Nephron (organoid): ENCODE measurements around the gene ARL5C.

Source experiments
- H3K27ac Mint-ChIP-seq, 3 experiments: 2 replicates each; pipeline ENCODE4 v1.8.0; 2020; ENCODE audit warnings: mixed read lengths in 3 of 3, mild to moderate bottlenecking in 2 of 3, moderate library complexity in 1 of 3
- H3K27me3 Mint-ChIP-seq: 2 replicates; pipeline ENCODE4 v1.8.0; 2021; ENCODE audit warnings: low read depth, mild to moderate bottlenecking, moderate library complexity, mixed read lengths
- H3K36me3 Mint-ChIP-seq: 2 replicates; pipeline ENCODE4 v1.8.0; 2020; ENCODE audit warnings: low read depth, mixed read lengths
- H3K4me1 Mint-ChIP-seq: 2 replicates; pipeline ENCODE4 v1.8.0; 2020; ENCODE audit warnings: mixed read lengths
- H3K4me3 Mint-ChIP-seq, 3 experiments: 2 replicates each; pipeline ENCODE4 v1.8.0; 2020; ENCODE audit warnings: mild to moderate bottlenecking in 3 of 3, mixed read lengths in 3 of 3, moderate library complexity in 2 of 3
- H3K9me3 Mint-ChIP-seq: 2 replicates; pipeline ENCODE4 v1.8.0; 2020; ENCODE audit warnings: mixed read lengths
- TF ChIP-seq, protein P1 (sequence below), 3 experiments: fragments of 200-600 bp; sonication (generic); IDR thresholded peaks; one replicate each; pipeline ENCODE4 v1.5.0; 2021; ENCODE audit warnings: antibody characterized with exemption in 3 of 3; ENCODE audit not compliant: unreplicated experiment in 3 of 3

ARL5C gene

DNA sequence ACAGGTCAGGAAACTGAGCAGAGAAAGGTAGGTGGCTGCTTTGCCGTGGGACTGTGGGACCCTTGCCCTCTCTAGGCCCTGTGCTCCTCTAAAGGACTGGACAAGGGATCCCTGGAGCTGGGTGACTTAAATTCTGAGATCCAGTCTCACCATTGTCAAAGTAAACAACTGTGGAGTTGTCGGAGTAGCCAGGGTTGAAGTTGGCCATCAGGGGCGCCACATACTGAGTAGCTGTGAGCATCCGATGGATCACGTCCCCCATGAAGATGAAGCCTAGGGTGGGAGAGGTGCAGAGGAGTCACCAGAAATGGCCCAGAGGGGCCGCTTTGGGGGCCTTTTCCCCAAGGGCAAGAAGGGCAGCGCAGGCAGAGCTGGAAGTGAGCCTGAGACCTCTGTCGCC, 58.0 kb downstream of the ARL5C start:
- Mint-ChIP-seq H3K4me1 (peaks cover 22% of the 10 kb centered on the region), H3K27me3 (peaks cover 19% of the 10 kb centered on the region), H3K4me3 (no peak overlapping the region), H3K27ac (peak overlapping the region in 2 of 3 experiments; percentile 7 to 88), H3K9me3 (no peaks in the 10 kb centered on the region), H3K36me3 (no peaks in the 10 kb centered on the region)
- TF ChIP-seq, protein P1, sequence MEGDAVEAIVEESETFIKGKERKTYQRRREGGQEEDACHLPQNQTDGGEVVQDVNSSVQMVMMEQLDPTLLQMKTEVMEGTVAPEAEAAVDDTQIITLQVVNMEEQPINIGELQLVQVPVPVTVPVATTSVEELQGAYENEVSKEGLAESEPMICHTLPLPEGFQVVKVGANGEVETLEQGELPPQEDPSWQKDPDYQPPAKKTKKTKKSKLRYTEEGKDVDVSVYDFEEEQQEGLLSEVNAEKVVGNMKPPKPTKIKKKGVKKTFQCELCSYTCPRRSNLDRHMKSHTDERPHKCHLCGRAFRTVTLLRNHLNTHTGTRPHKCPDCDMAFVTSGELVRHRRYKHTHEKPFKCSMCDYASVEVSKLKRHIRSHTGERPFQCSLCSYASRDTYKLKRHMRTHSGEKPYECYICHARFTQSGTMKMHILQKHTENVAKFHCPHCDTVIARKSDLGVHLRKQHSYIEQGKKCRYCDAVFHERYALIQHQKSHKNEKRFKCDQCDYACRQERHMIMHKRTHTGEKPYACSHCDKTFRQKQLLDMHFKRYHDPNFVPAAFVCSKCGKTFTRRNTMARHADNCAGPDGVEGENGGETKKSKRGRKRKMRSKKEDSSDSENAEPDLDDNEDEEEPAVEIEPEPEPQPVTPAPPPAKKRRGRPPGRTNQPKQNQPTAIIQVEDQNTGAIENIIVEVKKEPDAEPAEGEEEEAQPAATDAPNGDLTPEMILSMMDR (IDR thresholded peaks at IDR 0.05; ENCODE audit: unreplicated experiment in 3 of 3) = no peak

DNA sequence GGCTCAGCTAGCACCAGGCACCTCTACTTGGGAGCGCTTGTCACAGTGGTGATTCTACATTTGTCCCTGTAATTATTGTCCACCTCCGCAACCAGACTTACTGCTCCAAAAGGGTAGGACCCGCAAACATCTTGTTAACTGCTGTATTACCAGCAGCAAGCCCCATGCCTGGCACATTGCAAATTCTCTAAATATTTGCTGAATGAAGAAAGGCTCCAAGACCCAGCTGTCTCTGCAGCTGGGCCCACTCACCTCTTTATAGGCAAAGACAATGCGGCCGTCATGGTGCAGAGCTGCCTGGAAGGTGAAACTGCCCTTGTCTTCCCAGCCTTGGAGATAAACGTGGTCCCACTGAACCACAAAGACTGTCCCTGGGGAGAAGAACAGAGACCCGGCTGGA, 58.8 kb downstream of the ARL5C start:
- Mint-ChIP-seq H3K9me3 (no peaks in the 10 kb centered on the region), H3K27me3 (peaks cover 19% of the 10 kb centered on the region), H3K4me1 (peaks cover 25% of the 10 kb centered on the region), H3K27ac (peak overlapping the region; percentile 7 to 69 (median 34)), H3K4me3 (no peak overlapping the region), H3K36me3 (no peaks in the 10 kb centered on the region)
- TF ChIP-seq, protein P1 (IDR thresholded peaks at IDR 0.05; ENCODE audit: unreplicated experiment in 3 of 3) = no peak
